HG03565 (cell line): Measurements from ENCODE around the gene USP31.

Source experiments
- ATAC-seq: cut with Tn5 transposase; IDR thresholded peaks from one replicate; pipeline ENCODE4 v1.9.1; 2021; ENCODE audit warnings: mild to moderate bottlenecking, moderate library complexity; ENCODE audit not compliant: unreplicated experiment

USP31 gene

GRCh38 chr16:23025692-23026307, 123.5 kb downstream of the USP31 start:
- no peak for ATAC-seq

GRCh38 chr16:23024044-23024443, 125.2 kb downstream of the USP31 start:
- ATAC-seq: no peak

- ATAC-seq: no peak
These were observed 129.2 kb downstream of the USP31 start for GRCh38 chr16:23020084-23020483.

- no peak for ATAC-seq
These were observed 132.9 kb downstream of the USP31 start for GRCh38 chr16:23016368-23016767.

GRCh38 chr16:23015580-23015979, 133.7 kb downstream of the USP31 start:
- no peak for ATAC-seq

- no peak for ATAC-seq
These were observed 134.7 kb downstream of the USP31 start for GRCh38 chr16:23014592-23014991.
